PC-3 (cell line): ENCODE measurements around the gene LNX2. TPM values are rescaled to one million over a fixed set of nuclear protein-coding genes. Genes with fewer than 3 reads are reported as not detected.

Experiments used
- ATAC-seq: fragments of 200-7000 bp; cut with Tn5 transposase; 2 replicates; pipeline ENCODE4 v1.9.1; 2020; ENCODE audit warnings: mild to moderate bottlenecking, moderate library complexity
- BruUV-seq: library from RNA; stranded (reverse); fragments of 400-500 nt; replicated peaks from 2 replicates; lab custom pipeline; 2021; lab: Mats Ljungman, UMichigan
- CTCF ChIA-PET: fragments of 300-600 bp; sonication (Branson Sonifier 250); formaldehyde crosslinking; loops from one replicate; lab custom pipeline; 2022; ENCODE audit warnings: antibody characterized with exemption; lab: Charles Lee
- POLR2A ChIA-PET: fragments of 300-600 bp; sonication (Branson Sonifier 250); formaldehyde crosslinking; loops from one replicate; lab custom pipeline; 2022; ENCODE audit warnings: antibody characterized with exemption; ENCODE audit not compliant: unreplicated experiment; lab: Charles Lee
- DNase-seq: peaks from one replicate; pipeline ENCODE4 v3.0.0-alpha.2; 2015
- H2AFZ ChIP-seq: fragments of 300-600 bp; sonication (generic); 2 replicates; pipeline ENCODE4 v1.6.0; 2016; ENCODE audit warnings: antibody characterized with exemption, low read length
- H3F3A ChIP-seq: fragments of 300-600 bp; sonication (generic); one replicate; pipeline ENCODE4 v1.6.0; 2017; ENCODE audit warnings: antibody characterized with exemption, low read length, control low read depth, mild to moderate bottlenecking; ENCODE audit not compliant: unreplicated experiment
- H3K27ac ChIP-seq: fragments of 300-600 bp; sonication (generic); 2 replicates; pipeline ENCODE4 v1.5.1; 2016; ENCODE audit warnings: mild to moderate bottlenecking, low read length
- H3K27me3 ChIP-seq: fragments of 300-600 bp; sonication (generic); 2 replicates; pipeline ENCODE4 v1.6.1; 2016; ENCODE audit warnings: low read length, mixed read lengths
- H3K36me3 ChIP-seq: fragments of 300-600 bp; sonication (generic); 2 replicates; pipeline ENCODE4 v1.6.1; 2016; ENCODE audit warnings: low read depth, mixed run types, low read length, mixed read lengths
- H3K4me1 ChIP-seq: fragments of 300-600 bp; sonication (generic); 2 replicates; pipeline ENCODE4 v1.5.1; 2016; ENCODE audit warnings: low read length; ENCODE audit not compliant: insufficient read depth
- H3K4me2 ChIP-seq: fragments of 300-600 bp; sonication (generic); 2 replicates; pipeline ENCODE4 v1.6.0; 2016; ENCODE audit warnings: low read length
- H3K4me3 ChIP-seq: fragments of 300-600 bp; sonication (generic); 2 replicates; pipeline ENCODE4 v1.5.1; 2016; ENCODE audit warnings: mild to moderate bottlenecking, low read length, mixed read lengths
- H3K79me2 ChIP-seq: fragments of 300-600 bp; sonication (generic); 2 replicates; pipeline ENCODE4 v1.6.1; 2017; ENCODE audit warnings: low read length, mixed read lengths
- H3K9ac ChIP-seq: fragments of 300-600 bp; sonication (generic); 2 replicates; pipeline ENCODE4 v1.6.0; 2016; ENCODE audit warnings: mild to moderate bottlenecking, low read length
- H3K9me2 ChIP-seq: fragments of 300-600 bp; sonication (generic); replicated peaks from 2 replicates; pipeline ENCODE4 v1.6.1; 2016; ENCODE audit warnings: mixed run types, low read length, mixed read lengths
- H3K9me3 ChIP-seq: fragments of 300-600 bp; sonication (generic); 2 replicates; pipeline ENCODE4 v1.6.1; 2016; ENCODE audit warnings: low read length, mixed read lengths
- H4K20me1 ChIP-seq: fragments of 300-600 bp; sonication (generic); 2 replicates; pipeline ENCODE4 v1.6.1; 2016; ENCODE audit warnings: low read length, mixed read lengths
- EZH2 ChIP-seq: fragments of 300-600 bp; sonication (generic); IDR thresholded peaks from one replicate; pipeline ENCODE4 v1.6.1; 2017; ENCODE audit warnings: antibody characterized with exemption, mild to moderate bottlenecking, low read length; ENCODE audit not compliant: unreplicated experiment
- EZH2phosphoT487 ChIP-seq: fragments of 300-600 bp; sonication (generic); IDR thresholded peaks from 2 replicates; pipeline ENCODE4 v1.6.1; 2018; ENCODE audit warnings: mild to moderate bottlenecking, antibody characterized with exemption, low read length, borderline replicate concordance
- intact Hi-C: fragments of 100-400 bp; cut with micrococcal nuclease; formaldehyde crosslinking; loops from 2 replicates; pipeline ENCODE4 v1.9.0; 2023
- total RNA-seq: library from RNA; depleted of rRNA; stranded (reverse); fragments of >200 nt; gene quantifications from 2 replicates; pipeline ENCODE4 v1.2.3, GENCODE V29; 2014
- TF ChIP-seq, protein P1 (sequence below): fragments of 300-600 bp; sonication (generic); conservative IDR thresholded peaks from 2 replicates; pipeline ENCODE4 v1.5.1; 2017; ENCODE audit warnings: antibody characterized with exemption, low read depth, mild to moderate bottlenecking, low read length

Gene LNX2
- total RNA-seq, 1 experiment from 2014 or later, result 6.0 TPM

DNA sequence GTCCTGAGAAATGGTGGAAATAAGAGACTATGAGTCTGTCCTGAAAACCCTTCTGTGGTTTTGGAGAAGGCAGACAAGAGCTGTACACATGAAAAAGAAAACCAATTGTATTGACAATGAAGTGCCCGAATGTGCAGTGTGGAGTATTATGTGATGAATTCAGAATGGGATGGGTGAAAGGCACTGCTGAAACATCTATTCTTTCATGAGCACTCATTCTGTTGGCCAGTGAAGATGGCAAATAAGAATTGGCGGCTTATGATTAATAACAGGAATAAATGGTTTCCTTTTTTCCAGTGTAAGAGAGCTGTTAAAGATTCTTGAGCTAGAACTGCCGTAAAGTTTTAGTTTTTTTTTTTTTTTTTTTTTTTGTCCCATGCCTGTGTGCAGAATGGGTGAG is 7.1 kb upstream of the LNX2 start:
- Histone ChIP-seq H3K27me3 (no peaks in the 10 kb centered on the region), H4K20me1 (peaks cover 36% of the 10 kb centered on the region), H3K27ac (no peak overlapping the region), H3K9ac (no peak overlapping the region), H3K9me2 (no peaks in the 10 kb centered on the region), H3K4me2 (no peak overlapping the region), H3K36me3 (peaks cover 16% of the 10 kb centered on the region; the same call in 1 of the 2 replicates), H3F3A (no peaks in the 10 kb centered on the region), H3K9me3 (no peaks in the 10 kb centered on the region), H3K4me3 (no peak overlapping the region), H3K4me1 (peaks cover 19% of the 10 kb centered on the region), H3K79me2 (peaks cover 72% of the 10 kb centered on the region), H2AFZ (no peak overlapping the region)
- POLR2A ChIA-PET, result no interaction called here
- TF ChIP-seq, protein P1, sequence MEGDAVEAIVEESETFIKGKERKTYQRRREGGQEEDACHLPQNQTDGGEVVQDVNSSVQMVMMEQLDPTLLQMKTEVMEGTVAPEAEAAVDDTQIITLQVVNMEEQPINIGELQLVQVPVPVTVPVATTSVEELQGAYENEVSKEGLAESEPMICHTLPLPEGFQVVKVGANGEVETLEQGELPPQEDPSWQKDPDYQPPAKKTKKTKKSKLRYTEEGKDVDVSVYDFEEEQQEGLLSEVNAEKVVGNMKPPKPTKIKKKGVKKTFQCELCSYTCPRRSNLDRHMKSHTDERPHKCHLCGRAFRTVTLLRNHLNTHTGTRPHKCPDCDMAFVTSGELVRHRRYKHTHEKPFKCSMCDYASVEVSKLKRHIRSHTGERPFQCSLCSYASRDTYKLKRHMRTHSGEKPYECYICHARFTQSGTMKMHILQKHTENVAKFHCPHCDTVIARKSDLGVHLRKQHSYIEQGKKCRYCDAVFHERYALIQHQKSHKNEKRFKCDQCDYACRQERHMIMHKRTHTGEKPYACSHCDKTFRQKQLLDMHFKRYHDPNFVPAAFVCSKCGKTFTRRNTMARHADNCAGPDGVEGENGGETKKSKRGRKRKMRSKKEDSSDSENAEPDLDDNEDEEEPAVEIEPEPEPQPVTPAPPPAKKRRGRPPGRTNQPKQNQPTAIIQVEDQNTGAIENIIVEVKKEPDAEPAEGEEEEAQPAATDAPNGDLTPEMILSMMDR, result no peak
- TF ChIP-seq EZH2phosphoT487, result no peak
- TF ChIP-seq EZH2, result no peak
- intact Hi-C loops, result no loop called here
- ATAC-seq, result no peak
- no peak for DNase-seq
- CTCF ChIA-PET, result interaction anchor here (0.6 kb wide), 1 partner anchor 49 kb away, joined by 4 read pairs; no protein-coding TSS in a partner anchor
- no TSS peak for BruUV-seq

DNA sequence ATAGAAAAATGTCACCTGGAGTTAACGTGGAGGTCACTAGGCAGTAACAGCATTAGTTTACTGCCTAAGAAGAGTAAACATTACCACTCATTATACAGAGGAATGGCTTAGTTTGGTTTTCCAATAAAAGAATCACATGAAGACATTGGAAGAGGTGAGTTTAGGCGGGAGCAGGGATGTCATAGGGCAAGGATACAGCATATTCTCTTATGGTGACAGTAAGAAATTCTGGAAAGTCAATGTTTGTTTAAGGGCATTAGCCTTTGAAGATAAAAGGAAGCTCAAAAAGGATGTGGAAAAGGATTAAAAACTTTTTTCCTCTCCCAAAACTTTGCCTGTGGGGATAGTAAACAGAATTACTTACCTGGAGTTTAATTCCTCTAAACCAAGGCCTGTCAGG is 5.5 kb upstream of the LNX2 start:
- CTCF ChIA-PET, result no interaction called here
- ATAC-seq (no peak), DNase-seq (no peak)
- H3K4me1 ChIP-seq, result peaks cover 19% of the 10 kb centered on the region
- H3K27ac ChIP-seq, result no peak overlapping the region
- H4K20me1 ChIP-seq, result peaks cover 38% of the 10 kb centered on the region
- POLR2A ChIA-PET, result no interaction called here
- H3K9ac ChIP-seq, result no peak overlapping the region
- intact Hi-C loops, result no loop called here
- no peak for TF ChIP-seq EZH2
- no peak for TF ChIP-seq EZH2phosphoT487
- TF ChIP-seq, protein P1, result no peak
- BruUV-seq, result no TSS peak
- no peak overlapping the region for H2AFZ ChIP-seq
- H3K36me3 ChIP-seq, result peaks cover 16% of the 10 kb centered on the region; the same call in 1 of the 2 replicates
- H3K79me2 ChIP-seq, result peaks cover 74% of the 10 kb centered on the region
- no peaks in the 10 kb centered on the region for H3K27me3 ChIP-seq
- no peaks in the 10 kb centered on the region for H3F3A ChIP-seq
- H3K4me2 ChIP-seq, result no peak overlapping the region
- H3K9me3 ChIP-seq, result no peaks in the 10 kb centered on the region
- H3K4me3 ChIP-seq, result no peak overlapping the region
- H3K9me2 ChIP-seq, result no peaks in the 10 kb centered on the region

DNA sequence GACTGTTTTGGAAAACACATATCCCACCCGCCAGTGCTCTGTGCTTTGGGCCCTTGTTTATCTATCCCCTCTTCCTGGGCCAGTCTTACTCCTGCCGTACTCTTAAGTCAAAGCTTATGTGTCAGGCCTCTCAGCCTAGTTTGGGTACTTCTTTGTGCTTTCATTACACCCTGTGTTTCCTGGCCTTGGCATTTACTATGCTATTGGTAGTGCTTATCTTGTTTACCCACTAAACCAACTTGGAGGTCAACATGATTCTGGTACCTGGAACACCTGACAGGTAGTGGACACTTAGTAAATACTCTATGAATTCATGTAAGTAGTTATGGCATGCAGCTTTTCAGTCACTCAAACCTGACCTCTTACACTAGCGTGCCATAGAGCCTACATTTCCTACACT is 3.7 kb upstream of the LNX2 start:
- Histone ChIP-seq H3F3A (no peaks in the 10 kb centered on the region), H3K27me3 (no peaks in the 10 kb centered on the region), H3K9me3 (no peaks in the 10 kb centered on the region), H3K4me1 (peaks cover 19% of the 10 kb centered on the region), H2AFZ (no peak overlapping the region), H3K4me3 (no peak overlapping the region), H3K36me3 (peaks cover 16% of the 10 kb centered on the region; the same call in 1 of the 2 replicates), H3K27ac (no peak overlapping the region), H4K20me1 (peaks cover 38% of the 10 kb centered on the region), H3K4me2 (no peak overlapping the region), H3K79me2 (peaks cover 72% of the 10 kb centered on the region), H3K9me2 (no peaks in the 10 kb centered on the region), H3K9ac (no peak overlapping the region)
- DNase-seq (no peak), ATAC-seq (no peak)
- no TSS peak for BruUV-seq
- ChIA-PET POLR2A (no interaction called here), CTCF (no interaction called here)
- intact Hi-C loops, result loop anchor here (5.0 kb wide), 1 partner anchor 33 kb away; no protein-coding TSS in a partner anchor
- TF ChIP-seq EZH2phosphoT487 (no peak), EZH2 (no peak)
- TF ChIP-seq, protein P1, result no peak
